Uterus (tissue), 4 donors: ENCODE measurements around the gene SLC35G1. TPM values are rescaled to one million over a fixed set of nuclear protein-coding genes. Genes with fewer than 3 reads are reported as not detected.

Experiments
- DNase-seq, 2 donors: peaks; one replicate each; pipeline ENCODE4 v3.0.0-alpha.2; 2019 to 2020
- H3K27ac ChIP-seq, 2 donors: fragments of 200-600 bp; sonication (generic); 1 replicate in 1 of 2; 2 replicates in 1 of 2; pipeline ENCODE4 v1.5.1; 2016 to 2018
- H3K27me3 ChIP-seq, 2 donors: fragments of 200-600 bp; sonication (generic); one replicate each; pipeline ENCODE4 v1.5.1; 2018 to 2019; ENCODE audit warnings: control low read depth in 1 of 2
- H3K36me3 ChIP-seq, 2 donors: fragments of 200-600 bp; sonication (generic); one replicate each; pipeline ENCODE4 v1.5.1; 2019; ENCODE audit warnings: control low read depth in 1 of 2
- H3K4me1 ChIP-seq, 2 donors: fragments of 200-600 bp; sonication (generic); one replicate each; pipeline ENCODE4 v1.5.1; 2018 to 2019; ENCODE audit warnings: control low read depth in 1 of 2
- H3K4me3 ChIP-seq, 2 donors: fragments of 200-600 bp; sonication (generic); 1 replicate in 1 of 2; 2 replicates in 1 of 2; pipeline ENCODE4 v1.5.1; 2018 to 2019; ENCODE audit warnings: mild to moderate bottlenecking in 1 of 2
- H3K9me3 ChIP-seq, 2 donors: fragments of 200-600 bp; sonication (generic); one replicate each; pipeline ENCODE4 v1.5.1; 2019; ENCODE audit warnings: control low read depth in 1 of 2
- CTCF ChIP-seq, 4 experiments: fragments of 200-600 bp in 2 of 4; fragments of 450-650 bp in 2 of 4; sonication (generic) in 2 of 4; IDR thresholded peaks; one replicate each; pipeline ENCODE4 v1.5.1; 2016 to 2019; ENCODE audit warnings: antibody characterized with exemption in 4 of 4, mild to moderate bottlenecking in 2 of 4, moderate library complexity in 1 of 4
- POLR2A ChIP-seq, 2 donors: fragments of 450-650 bp; IDR thresholded peaks; one replicate each; pipeline ENCODE4 v1.6.1; 2016; ENCODE audit warnings: antibody characterized with exemption in 2 of 2, mild to moderate bottlenecking in 1 of 2, moderate library complexity in 1 of 2
- intact Hi-C: fragments of 100-400 bp; cut with DNase I; formaldehyde crosslinking; loops from one replicate; pipeline ENCODE4 v1.15.1; 2023; ENCODE audit warnings: low total_unique reads
- total RNA-seq, 4 donors: library from RNA; depleted of rRNA in 3 of 4; stranded (reverse); fragments of >200 nt in 3 of 4; gene quantifications; one replicate each; pipeline versions ENCODE4 v1.1.0 to v1.2.4, GENCODE V29; 2014 to 2023
- donor health status: DM: yes; HTN: yes; CAD: no.

SLC35G1 gene
- total RNA-seq, 4 donors from 2014 or later: 2.8 to 6.7 (median 4.8) TPM

- no peaks in the 10 kb centered on the region for H3K9me3 ChIP-seq
- no peak overlapping the region for H3K4me3 ChIP-seq
- H3K36me3 ChIP-seq: no peaks in the 10 kb centered on the region
- intact Hi-C loops: no loop called here
- H3K27me3 ChIP-seq: no peaks in the 10 kb centered on the region
- TF ChIP-seq POLR2A (IDR thresholded peaks at IDR 0.05) (no peak), CTCF (IDR thresholded peaks at IDR 0.05) (no peak)
- no peak overlapping the region for H3K27ac ChIP-seq
- H3K4me1 ChIP-seq: no peaks in the 10 kb centered on the region
- DNase-seq: no peak
These were observed 20.2 kb upstream of the SLC35G1 start for GRCh38 chr10:93873420-93874115.

GRCh38 chr10:93874309-93875031 is 19.3 kb upstream of the SLC35G1 start:
- TF ChIP-seq POLR2A (IDR thresholded peaks at IDR 0.05) (no peak), CTCF (IDR thresholded peaks at IDR 0.05) (no peak)
- DNase-seq: no peak
- no peaks in the 10 kb centered on the region for H3K27me3 ChIP-seq
- no peaks in the 10 kb centered on the region for H3K4me1 ChIP-seq
- intact Hi-C loops: no loop called here
- H3K36me3 ChIP-seq: no peaks in the 10 kb centered on the region
- no peaks in the 10 kb centered on the region for H3K9me3 ChIP-seq
- H3K4me3 ChIP-seq: no peak overlapping the region
- H3K27ac ChIP-seq: no peak overlapping the region

GRCh38 chr10:93875032-93875358 is 18.8 kb upstream of the SLC35G1 start:
- Histone ChIP-seq H3K9me3 (no peaks in the 10 kb centered on the region), H3K4me3 (no peak overlapping the region), H3K27ac (no peak overlapping the region), H3K4me1 (no peaks in the 10 kb centered on the region), H3K36me3 (no peaks in the 10 kb centered on the region), H3K27me3 (no peaks in the 10 kb centered on the region)
- DNase-seq: no peak
- intact Hi-C loops: no loop called here
- TF ChIP-seq POLR2A (IDR thresholded peaks at IDR 0.05): no peak
- TF ChIP-seq CTCF (IDR thresholded peaks at IDR 0.05): no peak

- no peak for DNase-seq
- Histone ChIP-seq H3K27me3 (no peaks in the 10 kb centered on the region), H3K36me3 (no peaks in the 10 kb centered on the region), H3K27ac (no peak overlapping the region), H3K9me3 (no peaks in the 10 kb centered on the region), H3K4me1 (no peaks in the 10 kb centered on the region), H3K4me3 (no peak overlapping the region)
- TF ChIP-seq POLR2A (IDR thresholded peaks at IDR 0.05): no peak
- intact Hi-C loops: no loop called here
These were observed 17.4 kb upstream of the SLC35G1 start for GRCh38 chr10:93876381-93876780.

- no peaks in the 10 kb centered on the region for H3K36me3 ChIP-seq
- no peaks in the 10 kb centered on the region for H3K9me3 ChIP-seq
- intact Hi-C loops: no loop called here
- no peaks in the 10 kb centered on the region for H3K27me3 ChIP-seq
- no peak overlapping the region for H3K4me3 ChIP-seq
- no peaks in the 10 kb centered on the region for H3K4me1 ChIP-seq
- H3K27ac ChIP-seq: no peak overlapping the region
- TF ChIP-seq POLR2A (IDR thresholded peaks at IDR 0.05) (no peak), CTCF (IDR thresholded peaks at IDR 0.05) (no peak)
- no peak for DNase-seq
These were observed 14.5 kb upstream of the SLC35G1 start for GRCh38 chr10:93879273-93879672.
